OCI-LY7 (cell line): ENCODE results near the gene SORBS2. TPM values are rescaled to one million over a fixed set of nuclear protein-coding genes. Genes with fewer than 3 reads are reported as not detected.

Experiments used
- BruUV-seq: library from RNA; stranded (reverse); fragments of 400-500 nt; replicated peaks from 2 replicates; lab custom pipeline; 2021; lab: Mats Ljungman, UMichigan
- CTCF ChIA-PET: fragments of 300-600 bp; sonication (Branson Sonifier 250); formaldehyde crosslinking; loops from one replicate; lab custom pipeline; 2022; ENCODE audit warnings: antibody characterized with exemption; ENCODE audit not compliant: unreplicated experiment; lab: Charles Lee
- POLR2A ChIA-PET: fragments of 300-600 bp; sonication (Branson Sonifier 250); formaldehyde crosslinking; loops from one replicate; lab custom pipeline; 2022; ENCODE audit warnings: antibody characterized with exemption; lab: Charles Lee
- DNase-seq: peaks from one replicate; pipeline ENCODE4 v3.0.0-alpha.2; 2015; ENCODE audit warnings: low spot score
- H2AFZ ChIP-seq: fragments of 200-600 bp; sonication (generic), shearing (Covaris generic); 2 replicates; pipeline ENCODE4 v1.6.1; 2014; ENCODE audit warnings: mild to moderate bottlenecking, antibody characterized with exemption, low read length, moderate library complexity
- H3K27ac ChIP-seq: fragments of 200-600 bp; sonication (generic); 2 replicates; pipeline ENCODE4 v1.5.1; 2014; ENCODE audit warnings: mixed run types, low read depth, mild to moderate bottlenecking, moderate library complexity, low read length, inconsistent platforms; ENCODE audit not compliant: poor library complexity, severe bottlenecking
- H3K36me3 ChIP-seq: fragments of 200-600 bp; sonication (generic); 2 replicates; pipeline ENCODE4 v1.6.1; 2014; ENCODE audit warnings: mild to moderate bottlenecking, antibody characterized with exemption, low read length, moderate library complexity, mixed read lengths; ENCODE audit not compliant: insufficient read depth
- H3K4me1 ChIP-seq: fragments of 200-600 bp; sonication (generic); 2 replicates; pipeline ENCODE4 v1.5.1; 2014; ENCODE audit warnings: mild to moderate bottlenecking, low read length; ENCODE audit not compliant: insufficient read depth, poor library complexity, severe bottlenecking
- H3K4me2 ChIP-seq: fragments of 200-600 bp; sonication (generic); 2 replicates; pipeline ENCODE4 v1.6.1; 2014; ENCODE audit warnings: mild to moderate bottlenecking, low read length
- H3K4me3 ChIP-seq: fragments of 200-600 bp; sonication (generic); 2 replicates; pipeline ENCODE4 v1.5.1; 2014; ENCODE audit warnings: mild to moderate bottlenecking, low read depth, low read length; ENCODE audit not compliant: poor library complexity, severe bottlenecking
- H3K79me2 ChIP-seq: fragments of 200-600 bp; sonication (generic); 2 replicates; pipeline ENCODE4 v1.6.1; 2016; ENCODE audit warnings: low read depth, mild to moderate bottlenecking, low read length, moderate library complexity, mixed read lengths; ENCODE audit not compliant: insufficient read depth
- H3K9me2 ChIP-seq: fragments of 200-600 bp; sonication (generic); 2 replicates; pipeline ENCODE4 v1.6.1; 2016; ENCODE audit warnings: mild to moderate bottlenecking, low read length, mixed read lengths; ENCODE audit not compliant: insufficient read depth
- H3K9me3 ChIP-seq: fragments of 200-600 bp; sonication (generic); 2 replicates; pipeline ENCODE4 v1.6.1; 2014; ENCODE audit warnings: mild to moderate bottlenecking, mixed run types, low read length, mixed read lengths
- H4K20me1 ChIP-seq: fragments of 200-600 bp; sonication (generic); 2 replicates; pipeline ENCODE4 v1.6.1; 2014; ENCODE audit warnings: mild to moderate bottlenecking, antibody characterized with exemption, low read length, moderate library complexity, mixed read lengths; ENCODE audit not compliant: insufficient read depth
- CTCF ChIP-seq: fragments of 200-600 bp; sonication (generic); conservative IDR thresholded peaks from 2 replicates; pipeline ENCODE4 v1.5.1; 2014; ENCODE audit warnings: mild to moderate bottlenecking, antibody characterized with exemption, low read length, moderate library complexity, mixed read lengths
- EZH2phosphoT487 ChIP-seq: fragments of 200-600 bp; sonication (generic); IDR thresholded peaks from 2 replicates; pipeline ENCODE4 v1.6.1; 2018; ENCODE audit warnings: low read depth, borderline replicate concordance, mild to moderate bottlenecking, mixed run types, antibody characterized with exemption, low read length, moderate library complexity, mixed read lengths
- intact Hi-C: fragments of 100-400 bp; cut with micrococcal nuclease; formaldehyde crosslinking; loops from one replicate; pipeline ENCODE4 v1.10.0; 2022; ENCODE audit not compliant: unreplicated experiment
- total RNA-seq, 2 experiments: library from RNA; depleted of rRNA in 1 of 2; stranded (reverse); fragments of >200 nt in 1 of 2; shearing (Covaris generic) in 1 of 2; gene quantifications; 2 replicates each; pipeline ENCODE4 v1.2.3, GENCODE V29; 2014 to 2022

Gene SORBS2
- total RNA-seq, 2 experiments from 2014 or later = 33.2 to 43.5 TPM

- no peak for DNase-seq
- ChIA-PET POLR2A (no interaction called here), CTCF (no interaction called here)
- Histone ChIP-seq H3K4me2 (no peak overlapping the region), H3K27ac (no peak overlapping the region), H3K79me2 (no peaks in the 10 kb centered on the region), H4K20me1 (no peaks in the 10 kb centered on the region), H3K9me2 (no peaks in the 10 kb centered on the region), H3K36me3 (peaks cover 5% of the 10 kb centered on the region; the same call in 1 of the 2 replicates), H3K9me3 (no peaks in the 10 kb centered on the region), H3K4me1 (no peaks in the 10 kb centered on the region), H3K4me3 (no peak overlapping the region), H2AFZ (no peak overlapping the region)
- BruUV-seq = no TSS peak
- intact Hi-C loops = no loop called here
- TF ChIP-seq CTCF = no peak
- no peak for TF ChIP-seq EZH2phosphoT487
Observed at GRCh38 chr4:185792384-185793115, 19.4 kb downstream of the SORBS2 start.

- Histone ChIP-seq H3K36me3 (peaks cover 9% of the 10 kb centered on the region), H3K79me2 (no peaks in the 10 kb centered on the region), H4K20me1 (no peaks in the 10 kb centered on the region), H3K27ac (no peak overlapping the region), H3K4me1 (no peaks in the 10 kb centered on the region), H3K4me2 (no peak overlapping the region), H3K9me3 (no peaks in the 10 kb centered on the region), H3K4me3 (no peak overlapping the region), H3K9me2 (no peaks in the 10 kb centered on the region), H2AFZ (no peak overlapping the region)
- intact Hi-C loops = no loop called here
- ChIA-PET CTCF (no interaction called here), POLR2A (interaction anchor here (0.8 kb wide), 1 partner anchor 8 kb away, joined by 6 read pairs; no protein-coding TSS in a partner anchor)
- DNase-seq = no peak
- BruUV-seq = no TSS peak
- TF ChIP-seq CTCF = no peak
- no peak for TF ChIP-seq EZH2phosphoT487
Observed at GRCh38 chr4:185787926-185788679, 23.9 kb downstream of the SORBS2 start.

GRCh38 chr4:185786422-185786821, 25.6 kb downstream of the SORBS2 start:
- DNase-seq = no peak
- BruUV-seq = no TSS peak
- H3K4me2 ChIP-seq = no peak overlapping the region
- TF ChIP-seq CTCF (no peak), EZH2phosphoT487 (no peak)
- H4K20me1 ChIP-seq = no peaks in the 10 kb centered on the region
- intact Hi-C loops = no loop called here
- ChIA-PET POLR2A (no interaction called here), CTCF (no interaction called here)
- H3K4me1 ChIP-seq = no peaks in the 10 kb centered on the region
- no peak overlapping the region for H2AFZ ChIP-seq
- H3K27ac ChIP-seq = no peak overlapping the region
- H3K79me2 ChIP-seq = no peaks in the 10 kb centered on the region
- H3K36me3 ChIP-seq = peaks cover 9% of the 10 kb centered on the region
- no peak overlapping the region for H3K4me3 ChIP-seq
- H3K9me2 ChIP-seq = no peaks in the 10 kb centered on the region
- H3K9me3 ChIP-seq = no peaks in the 10 kb centered on the region
